HCT116 (cell line): ENCODE results near the gene ZNF438. TPM values are rescaled to one million over a fixed set of nuclear protein-coding genes. Genes with fewer than 3 reads are reported as not detected.

Source experiments
- ATAC-seq: fragments of 200-7000 bp; cut with Tn5 transposase; 2 replicates; pipeline ENCODE4 v1.9.1; 2020; ENCODE audit warnings: mild to moderate bottlenecking, moderate library complexity
- BruUV-seq: library from RNA; stranded (reverse); fragments of 400-500 nt; replicated peaks from 2 replicates; lab custom pipeline; 2021; lab: Mats Ljungman, UMichigan
- CTCF ChIA-PET: fragments of 300-600 bp; sonication (Branson Sonifier 250); formaldehyde crosslinking; loops from one replicate; lab custom pipeline; 2021; ENCODE audit warnings: antibody characterized with exemption; lab: Charles Lee
- POLR2A ChIA-PET: fragments of 300-600, 350-600 bp; sonication (Branson Sonifier 250); formaldehyde crosslinking; loops from one replicate; lab custom pipeline; 2021; ENCODE audit warnings: antibody characterized with exemption; lab: Charles Lee
- RAD21 ChIA-PET, 2 experiments: fragments of 300-600 bp; sonication (Branson Sonifier 250); formaldehyde crosslinking; loops; one replicate each; lab custom pipeline; 2023; ENCODE audit warnings: low total read pairs in 2 of 2; ENCODE audit not compliant: uncharacterized antibody in 2 of 2, unreplicated experiment in 2 of 2, low non-redundant PET in 1 of 2; lab: Charles Lee
- DNase-seq: peaks from one replicate; pipeline ENCODE4 v3.0.0-alpha.2; 2010; ENCODE audit warnings: low read depth, low spot score
- H2AFZ ChIP-seq: fragments of 200-600 bp; shearing (Covaris generic), sonication (generic); 2 replicates; pipeline ENCODE4 v1.6.1; 2017; ENCODE audit warnings: low read depth, mixed run types, mixed read lengths, antibody characterized with exemption, low read length; ENCODE audit not compliant: poor library complexity, severe bottlenecking
- H3K27ac ChIP-seq: 2 replicates; pipeline ENCODE4 v1.5.1; 2012; ENCODE audit warnings: low read depth, low read length
- H3K27me3 ChIP-seq: fragments of 200-600 bp; sonication (generic); 2 replicates; pipeline ENCODE4 v1.6.1; 2016; ENCODE audit warnings: mixed run types, low read length, mixed read lengths; ENCODE audit not compliant: insufficient read depth
- H3K36me3 ChIP-seq, 2 experiments: fragments of 200-500 bp in 1 of 2; fragments of 200-600 bp in 1 of 2; sonication (Bioruptor generic) in 1 of 2; sonication (generic) in 1 of 2; 2 replicates each; pipeline versions ENCODE4 v1.5.1 to v1.6.1; 2014 to 2016; ENCODE audit warnings: low read length in 2 of 2, inconsistent platforms in 1 of 2, mixed read lengths in 1 of 2, mixed run types in 1 of 2; ENCODE audit not compliant: insufficient read depth in 2 of 2, control insufficient read depth in 1 of 2
- H3K4me1 ChIP-seq, 2 experiments: fragments of 200-600 bp in 1 of 2; sonication (generic) in 1 of 2; 2 replicates each; pipeline versions ENCODE4 v1.5.1 to v1.6.1; 2012 to 2017; ENCODE audit warnings: low read length in 2 of 2, inconsistent platforms in 1 of 2, mild to moderate bottlenecking in 1 of 2, mixed read lengths in 1 of 2, mixed run types in 1 of 2, moderate library complexity in 1 of 2; ENCODE audit not compliant: insufficient read depth in 2 of 2, control insufficient read depth in 1 of 2
- H3K4me2 ChIP-seq: fragments of 200-600 bp; sonication (generic); 2 replicates; pipeline ENCODE4 v1.6.1; 2017; ENCODE audit warnings: mixed run types, low read length, mixed read lengths
- H3K4me3 ChIP-seq, 2 experiments: fragments of 200-600 bp in 1 of 2; sonication (generic) in 1 of 2; replicated peaks in 1 of 2; 2 replicates each; pipeline ENCODE4 v1.5.1; 2011 to 2016; ENCODE audit warnings: low read length in 2 of 2, control low read depth in 1 of 2, low read depth in 1 of 2, mild to moderate bottlenecking in 1 of 2, mixed read lengths in 1 of 2, mixed run types in 1 of 2
- H3K79me2 ChIP-seq: fragments of 200-600 bp; sonication (generic); 2 replicates; pipeline ENCODE4 v1.6.1; 2017; ENCODE audit warnings: mild to moderate bottlenecking, mixed run types, low read length, moderate library complexity, mixed read lengths; ENCODE audit not compliant: insufficient read depth
- H3K9ac ChIP-seq: fragments of 200-600 bp; sonication (generic); 2 replicates; pipeline ENCODE4 v1.6.1; 2016; ENCODE audit warnings: low read length, mixed read lengths
- H3K9me2 ChIP-seq: fragments of 200-600 bp; sonication (generic), shearing (Covaris generic); 2 replicates; pipeline ENCODE4 v1.6.1; 2017; ENCODE audit warnings: mixed run types, mild to moderate bottlenecking, moderate library complexity; ENCODE audit not compliant: insufficient read depth
- H3K9me3 ChIP-seq, 2 experiments: fragments of 200-500 bp in 1 of 2; fragments of 200-600 bp in 1 of 2; sonication (Bioruptor generic) in 1 of 2; sonication (generic) in 1 of 2; 2 replicates each; pipeline ENCODE4 v1.6.1; 2014 to 2017; ENCODE audit warnings: low read length in 2 of 2, mixed read lengths in 2 of 2, inconsistent platforms in 1 of 2, low read depth in 1 of 2, mild to moderate bottlenecking in 1 of 2, mixed run types in 1 of 2, moderate library complexity in 1 of 2; ENCODE audit not compliant: control insufficient read depth in 1 of 2, insufficient read depth in 1 of 2
- H4K20me1 ChIP-seq: fragments of 200-600 bp; sonication (generic), shearing (Covaris generic); 2 replicates; pipeline ENCODE4 v1.6.1; 2017; ENCODE audit warnings: mixed run types, mild to moderate bottlenecking, moderate library complexity; ENCODE audit not compliant: insufficient read depth
- ATF3 ChIP-seq: IDR thresholded peaks from 2 replicates; pipeline ENCODE4 v1.6.1; 2012
- CBX3 ChIP-seq: IDR thresholded peaks from 2 replicates; pipeline ENCODE4 v1.6.1; 2012; ENCODE audit warnings: low read depth
- CEBPB ChIP-seq: IDR thresholded peaks from 2 replicates; pipeline ENCODE4 v1.6.1; 2012; ENCODE audit warnings: low read depth
- EGR1 ChIP-seq: IDR thresholded peaks from 2 replicates; pipeline ENCODE4 v1.6.1; 2012; ENCODE audit warnings: low read depth
- EZH2 ChIP-seq: fragments of 200-600 bp; sonication (generic); IDR thresholded peaks from 2 replicates; pipeline ENCODE4 v1.6.1; 2017; ENCODE audit warnings: antibody characterized with exemption, mixed run types
- EZH2phosphoT487 ChIP-seq: fragments of 200-600 bp; IDR thresholded peaks from 2 replicates; pipeline ENCODE4 v1.6.1; 2018; ENCODE audit warnings: antibody characterized with exemption, borderline replicate concordance
- FOSL1 ChIP-seq: IDR thresholded peaks from 2 replicates; pipeline ENCODE4 v1.6.1; 2012; ENCODE audit warnings: low read depth
- MAX ChIP-seq: IDR thresholded peaks from 2 replicates; pipeline ENCODE4 v1.6.1; 2012
- POLR2A ChIP-seq: IDR thresholded peaks from 2 replicates; pipeline ENCODE4 v1.7.0; 2011; ENCODE audit warnings: borderline replicate concordance; ENCODE audit not compliant: insufficient read depth, insufficient read length; ENCODE audit errors: extremely low read depth
- POLR2AphosphoS5 ChIP-seq: IDR thresholded peaks from 2 replicates; pipeline ENCODE4 v1.6.1; 2011; ENCODE audit warnings: mild to moderate bottlenecking, low read depth, low read length, moderate library complexity
- RAD21 ChIP-seq: IDR thresholded peaks from 2 replicates; pipeline ENCODE4 v1.6.1; 2012; ENCODE audit warnings: low read depth, mild to moderate bottlenecking
- REST ChIP-seq: IDR thresholded peaks from 2 replicates; pipeline ENCODE4 v1.6.1; 2012; ENCODE audit warnings: low read depth
- SIN3A ChIP-seq: IDR thresholded peaks from 2 replicates; pipeline ENCODE4 v1.6.1; 2012; ENCODE audit warnings: low read depth
- TCF7L2 ChIP-seq: IDR thresholded peaks from 2 replicates; pipeline ENCODE4 v1.7.0; 2011; ENCODE audit warnings: borderline replicate concordance, inconsistent platforms; ENCODE audit not compliant: insufficient read depth, insufficient read length; ENCODE audit errors: extremely low read depth
- YY1 ChIP-seq: IDR thresholded peaks from 2 replicates; pipeline ENCODE4 v1.6.1; 2011; ENCODE audit warnings: low read length, low read depth, moderate library complexity, mild to moderate bottlenecking; ENCODE audit not compliant: insufficient replicate concordance; ENCODE audit errors: extremely low read depth
- ZNF274 ChIP-seq: fragments of 200-500 bp; sonication (Bioruptor generic); IDR thresholded peaks from 2 replicates; pipeline ENCODE4 v1.6.1; 2014; ENCODE audit warnings: mild to moderate bottlenecking, low read depth, low read length, inconsistent platforms
- intact Hi-C: fragments of 100-400 bp; cut with micrococcal nuclease; formaldehyde crosslinking; loops from 2 replicates; pipeline ENCODE4 v1.10.0; 2022
- total RNA-seq: library from RNA; stranded (reverse); gene quantifications from one replicate; pipeline ENCODE4 v1.2.1, GENCODE V29; 2021; ENCODE audit not compliant: unreplicated experiment

Gene ZNF438
- total RNA-seq, 1 experiment from 2014 or later, result 3.3 TPM

GRCh38 chr10:30805061-30805460 lies 226.6 kb downstream of the ZNF438 start:
- Histone ChIP-seq H3K36me3 (no peaks in the 10 kb centered on the region), H3K9me2 (no peaks in the 10 kb centered on the region), H3K27ac (no peak overlapping the region), H3K4me1 (no peaks in the 10 kb centered on the region), H3K4me3 (no peak overlapping the region), H3K9me3 (no peaks in the 10 kb centered on the region), H2AFZ (no peak overlapping the region), H3K27me3 (no peaks in the 10 kb centered on the region), H3K4me2 (no peak overlapping the region), H3K9ac (no peak overlapping the region), H4K20me1 (no peaks in the 10 kb centered on the region), H3K79me2 (no peaks in the 10 kb centered on the region)
- ChIA-PET POLR2A (no interaction called here), CTCF (interaction anchor here (0.8 kb wide), 1 partner anchor 278 kb away, joined by 3 read pairs; no protein-coding TSS in a partner anchor), RAD21 (no interaction called here)
- ATAC-seq, result no peak
- TF ChIP-seq POLR2AphosphoS5 (no peak), EGR1 (no peak), MAX (no peak)
- intact Hi-C loops, result no loop called here
- BruUV-seq, result no TSS peak
- no peak for DNase-seq

- DNase-seq (no peak), ATAC-seq (no peak)
- no TSS peak for BruUV-seq
- ChIA-PET CTCF (no interaction called here), RAD21 (no interaction called here), POLR2A (no interaction called here)
- Histone ChIP-seq H3K4me1 (no peaks in the 10 kb centered on the region), H4K20me1 (no peaks in the 10 kb centered on the region), H3K27ac (no peak overlapping the region), H3K9me3 (no peaks in the 10 kb centered on the region), H2AFZ (no peak overlapping the region), H3K79me2 (no peaks in the 10 kb centered on the region), H3K27me3 (no peaks in the 10 kb centered on the region), H3K36me3 (no peaks in the 10 kb centered on the region), H3K9me2 (no peaks in the 10 kb centered on the region), H3K4me3 (no peak overlapping the region), H3K9ac (no peak overlapping the region), H3K4me2 (no peak overlapping the region)
- no peak for TF ChIP-seq EZH2phosphoT487
- no peak for TF ChIP-seq POLR2A
- TF ChIP-seq REST, result no peak
- no peak for TF ChIP-seq ATF3
- no peak for TF ChIP-seq SIN3A
- TF ChIP-seq TCF7L2, result no peak
- no peak for TF ChIP-seq FOSL1
- TF ChIP-seq CBX3, result no peak
- no peak for TF ChIP-seq ZNF274
- no peak for TF ChIP-seq YY1
- no peak for TF ChIP-seq EZH2
- no peak for TF ChIP-seq RAD21
- no peak for TF ChIP-seq CEBPB
- intact Hi-C loops, result no loop called here
These were observed 227.1 kb downstream of the ZNF438 start for GRCh38 chr10:30804478-30805055.
